HepG2 (cell line): ENCODE measurements around the gene ZNF425. TPM values are rescaled to one million over a fixed set of nuclear protein-coding genes. Genes with fewer than 3 reads are reported as not detected.
A peak's percentile ranks its signal among the peaks of the same experiment; 100 is the strongest.

ENCODE experiments used
- ARID4A ChIP-seq: sonication (generic); formaldehyde crosslinking; IDR thresholded peaks from 2 replicates; pipeline ENCODE4 v1.5.0; 2020; ENCODE audit warnings: mild to moderate bottlenecking, missing genetic modification reagents, borderline replicate concordance
- GTF2F1 ChIP-seq: fragments of 150-350 bp; IDR thresholded peaks from 2 replicates; pipeline ENCODE4 v1.6.1; 2014; ENCODE audit warnings: low read length
- POLR2A ChIP-seq, 2 experiments: IDR thresholded peaks; 2 replicates each; pipeline ENCODE4 v1.6.1; 2011; ENCODE audit warnings: low read depth in 2 of 2, low read length in 2 of 2, mild to moderate bottlenecking in 1 of 2, moderate library complexity in 1 of 2; ENCODE audit not compliant: insufficient read depth in 1 of 2
- TBL1XR1 ChIP-seq: fragments of 150-350 bp; IDR thresholded peaks from 2 replicates; pipeline ENCODE4 v1.6.1; 2014; ENCODE audit warnings: borderline replicate concordance, low read length; ENCODE audit not compliant: partially characterized antibody
- THAP11 ChIP-seq: IDR thresholded peaks from 2 replicates; pipeline ENCODE4 v1.6.1; 2016; ENCODE audit warnings: missing biosample characterization, missing genetic modification reagents
- TRIM22 ChIP-seq: fragments of 450-650 bp; IDR thresholded peaks from 2 replicates; pipeline ENCODE4 v1.6.1; 2017
- ZBTB38 ChIP-seq: sonication (generic); formaldehyde crosslinking; IDR thresholded peaks from 2 replicates; pipeline ENCODE4 v1.5.1; 2020; ENCODE audit warnings: mild to moderate bottlenecking, missing genetic modification reagents
- ZBTB8A ChIP-seq: sonication (generic); formaldehyde crosslinking; IDR thresholded peaks from 2 replicates; pipeline ENCODE4 v1.4.0; 2020; ENCODE audit warnings: mild to moderate bottlenecking, low read depth, missing genetic modification reagents, borderline replicate concordance
- ZFAT ChIP-seq: sonication (generic); formaldehyde crosslinking; conservative IDR thresholded peaks from 2 replicates; pipeline ENCODE4 v1.8.1; 2023; ENCODE audit warnings: missing genetic modification reagents, inconsistent platforms
- ZNF18 ChIP-seq: sonication (generic); formaldehyde crosslinking; IDR thresholded peaks from 2 replicates; pipeline ENCODE4 v1.8.0; 2022; ENCODE audit warnings: mild to moderate bottlenecking, missing genetic modification reagents; ENCODE audit not compliant: insufficient replicate concordance
- ZNF572 ChIP-seq: sonication (generic); formaldehyde crosslinking; IDR thresholded peaks from 2 replicates; pipeline ENCODE4 v1.5.1; 2020; ENCODE audit warnings: mild to moderate bottlenecking, missing genetic modification reagents
- ZNF629 ChIP-seq: sonication (generic); formaldehyde crosslinking; conservative IDR thresholded peaks from 2 replicates; pipeline ENCODE4 v1.5.0; 2020; ENCODE audit warnings: missing genetic modification reagents
- ZNF704 ChIP-seq: sonication (generic); formaldehyde crosslinking; IDR thresholded peaks from 2 replicates; pipeline ENCODE4 v1.8.1; 2023; ENCODE audit warnings: mild to moderate bottlenecking, inconsistent platforms, moderate library complexity, missing genetic modification reagents, borderline replicate concordance
- ZNF709 ChIP-seq: sonication (generic); formaldehyde crosslinking; IDR thresholded peaks from 2 replicates; pipeline ENCODE4 v1.5.0; 2020; ENCODE audit warnings: mild to moderate bottlenecking, missing genetic modification reagents
- ZNF740 ChIP-seq: sonication (generic); formaldehyde crosslinking; IDR thresholded peaks from 2 replicates; pipeline ENCODE4 v1.4.0; 2020; ENCODE audit warnings: missing genetic modification reagents
- ZNF772 ChIP-seq: sonication (generic); formaldehyde crosslinking; IDR thresholded peaks from 2 replicates; pipeline ENCODE4 v1.5.0; 2020; ENCODE audit warnings: mild to moderate bottlenecking, missing genetic modification reagents
- polyA plus RNA-seq, 8 experiments: library from polyadenylated mRNA; depleted of rRNA in 3 of 8; stranded (reverse) in 7 of 8; unstranded in 1 of 8; fragments of >200 nt; fragmentation: Illumina TruSeq in 4 of 8; extraction: Trizol in 4 of 8; gene quantifications; 2 replicates each; pipeline versions ENCODE4 v1.2.1 to v1.2.3, GENCODE V29; 2011 to 2016; ENCODE audit warnings: low read depth in 4 of 8, missing spikeins in 1 of 8, mixed read lengths in 1 of 8; ENCODE audit not compliant: insufficient read depth in 1 of 8
- total RNA-seq, 5 experiments: library from RNA; depleted of rRNA; stranded (reverse); fragments of >200 nt; fragmentation: Illumina TruSeq; extraction: Trizol; gene quantifications; 2 replicates each; pipeline ENCODE4 v1.2.3, GENCODE V29; 2016; ENCODE audit warnings: low read depth in 1 of 5

ZNF425 gene
- total and polyA plus RNA-seq, 2 of the 13 experiments (the other 11 are each of a cell fraction or from before 2014, with no cell fraction given) = 0.51 to 1.1 TPM

GRCh38 chr7:149147072-149147751 lies 21.1 kb upstream of the ZNF425 start, which contains the start of gene ZNF398 (continued):
- no peak for TF ChIP-seq ZNF629 (CRISPR knock-in tag)
- TF ChIP-seq ARID4A (CRISPR knock-in tag) = no peak
- TF ChIP-seq ZNF709 (CRISPR knock-in tag) = 0 out of 2 replicates have a peak, but pooled peaks have one; percentile 20
- TF ChIP-seq TBL1XR1 = no peak
- TF ChIP-seq ZFAT (CRISPR knock-in tag) = no peak
- peak; percentile 69 to 79; a peak in 3 of 4 replicates for TF ChIP-seq POLR2A (IDR thresholded peaks at IDR 0.05; ENCODE audit: insufficient read depth in 1 of 2, low read depth in 2 of 2, low read length in 2 of 2)
- TF ChIP-seq ZBTB8A (CRISPR knock-in tag) = no peak
- TF ChIP-seq GTF2F1 = no peak
- 0 out of 2 replicates have a peak, but pooled peaks have one; percentile 19 for TF ChIP-seq ZNF772 (CRISPR knock-in tag)
- 0 out of 2 replicates have a peak, but pooled peaks have one; percentile 16 for TF ChIP-seq ZNF740 (CRISPR knock-in tag)
- TF ChIP-seq TRIM22 = no peak
- TF ChIP-seq ZNF704 (CRISPR knock-in tag) = no peak
- TF ChIP-seq ZNF572 (CRISPR knock-in tag) = no peak
- TF ChIP-seq ZBTB38 (CRISPR knock-in tag) = no peak
- peak; percentile 63; the same call in 1 of the 2 replicates for TF ChIP-seq THAP11
- no peak for TF ChIP-seq ZNF18 (CRISPR knock-in tag)
